Neural cell (in vitro differentiated cells): ENCODE measurements around the gene CNOT6. TPM values are rescaled to one million over a fixed set of nuclear protein-coding genes. Genes with fewer than 3 reads are reported as not detected.

Experiments
- H2AFZ ChIP-seq: fragments of 200-600, 300-800 bp; sonication (generic), shearing (Covaris generic); 2 replicates; pipeline ENCODE4 v1.6.0; 2014; ENCODE audit warnings: low read depth, mild to moderate bottlenecking, antibody characterized with exemption, low read length, moderate library complexity
- H3F3A ChIP-seq: fragments of 200-600 bp; shearing (Covaris generic); 2 replicates; pipeline ENCODE4 v1.6.1; 2016; ENCODE audit warnings: mild to moderate bottlenecking, moderate library complexity, mixed read lengths, antibody characterized with exemption, low read length; ENCODE audit not compliant: insufficient read depth, poor library complexity, severe bottlenecking
- H3K27ac ChIP-seq: fragments of 200-600, 300-800 bp; sonication (generic), shearing (Covaris generic); 2 replicates; pipeline ENCODE4 v1.5.1; 2014; ENCODE audit warnings: mild to moderate bottlenecking, low read length, moderate library complexity
- H3K27me3 ChIP-seq: fragments of 300-800, 200-600 bp; sonication (generic), shearing (Covaris generic); 2 replicates; pipeline ENCODE4 v1.6.0; 2014; ENCODE audit warnings: mild to moderate bottlenecking, low read depth, low read length, moderate library complexity; ENCODE audit not compliant: insufficient read depth
- H3K36me3 ChIP-seq: fragments of 300-800, 200-600 bp; sonication (generic), shearing (Covaris generic); 2 replicates; pipeline ENCODE4 v1.5.1; 2014; ENCODE audit warnings: mild to moderate bottlenecking, antibody characterized with exemption, low read length, moderate library complexity; ENCODE audit not compliant: insufficient read depth
- H3K4me2 ChIP-seq: fragments of 300-800, 200-600 bp; sonication (generic), shearing (Covaris generic); 2 replicates; pipeline ENCODE4 v1.6.0; 2014; ENCODE audit warnings: mild to moderate bottlenecking, low read length
- H3K4me3 ChIP-seq: fragments of 300-800, 200-600 bp; sonication (generic), shearing (Covaris generic); 2 replicates; pipeline ENCODE4 v1.5.1; 2014; ENCODE audit warnings: mild to moderate bottlenecking, low read length, moderate library complexity
- H3K79me2 ChIP-seq: fragments of 200-600 bp; shearing (Covaris generic); replicated peaks from 2 replicates; pipeline ENCODE4 v1.6.0; 2014; ENCODE audit warnings: mild to moderate bottlenecking, low read length, moderate library complexity; ENCODE audit not compliant: insufficient read depth
- H3K9ac ChIP-seq: fragments of 300-800, 200-600 bp; sonication (generic), shearing (Covaris generic); 2 replicates; pipeline ENCODE4 v1.6.1; 2016; ENCODE audit warnings: mild to moderate bottlenecking, low read length, mixed read lengths
- H3K9me2 ChIP-seq: fragments of 200-600 bp; shearing (Covaris generic); 2 replicates; pipeline ENCODE4 v1.6.1; 2016; ENCODE audit warnings: mild to moderate bottlenecking, low read length, mixed read lengths; ENCODE audit not compliant: insufficient read depth
- H3K9me3 ChIP-seq: fragments of 200-600, 300-800 bp; sonication (generic), shearing (Covaris generic); 2 replicates; pipeline ENCODE4 v1.6.1; 2016; ENCODE audit warnings: mild to moderate bottlenecking, mixed run types, low read length, moderate library complexity, mixed read lengths
- H4K20me1 ChIP-seq: fragments of 200-600 bp; shearing (Covaris generic); 2 replicates; pipeline ENCODE4 v1.6.1; 2016; ENCODE audit warnings: mild to moderate bottlenecking, mixed run types; ENCODE audit not compliant: insufficient read depth
- EP300 ChIP-seq: fragments of 450-650 bp; conservative IDR thresholded peaks from 2 replicates; pipeline ENCODE4 v1.6.1; 2014; ENCODE audit warnings: antibody characterized with exemption, mild to moderate bottlenecking, moderate library complexity; ENCODE audit not compliant: poor library complexity, severe bottlenecking
- EZH2 ChIP-seq: fragments of 200-600, 300-800 bp; shearing (Covaris generic), sonication (generic); IDR thresholded peaks from 2 replicates; pipeline ENCODE4 v1.6.1; 2014; ENCODE audit warnings: antibody characterized with exemption, low read length, borderline replicate concordance, mild to moderate bottlenecking; ENCODE audit not compliant: insufficient read depth, poor library complexity, severe bottlenecking
- MXI1 ChIP-seq: fragments of 450-650 bp; conservative IDR thresholded peaks from 2 replicates; pipeline ENCODE4 v1.6.1; 2014; ENCODE audit warnings: antibody characterized with exemption, mild to moderate bottlenecking; ENCODE audit not compliant: poor library complexity, severe bottlenecking
- POLR2AphosphoS5 ChIP-seq: IDR thresholded peaks from 2 replicates; pipeline ENCODE4 v1.6.1; 2012
- RAD21 ChIP-seq: fragments of 450-650 bp; conservative IDR thresholded peaks from 2 replicates; pipeline ENCODE4 v1.6.1; 2014; ENCODE audit warnings: antibody characterized with exemption, mild to moderate bottlenecking, moderate library complexity
- REST ChIP-seq: IDR thresholded peaks from 2 replicates; pipeline ENCODE4 v1.6.1; 2012; ENCODE audit warnings: borderline replicate concordance
- SMC3 ChIP-seq: fragments of 450-650 bp; conservative IDR thresholded peaks from 2 replicates; pipeline ENCODE4 v1.6.1; 2014; ENCODE audit warnings: antibody characterized with exemption, mild to moderate bottlenecking, moderate library complexity; ENCODE audit not compliant: poor library complexity
- TAF1 ChIP-seq: IDR thresholded peaks from 2 replicates; pipeline ENCODE4 v1.6.1; 2012; ENCODE audit warnings: low read depth
- polyA plus RNA-seq: library from polyadenylated mRNA; depleted of rRNA; stranded (reverse); fragments of >200 nt; gene quantifications from 2 replicates; pipeline ENCODE4 v1.2.3, GENCODE V29; 2014
- TF ChIP-seq, protein P1 (sequence below): fragments of 450-650 bp; IDR thresholded peaks from 2 replicates; pipeline ENCODE4 v1.5.1; 2014; ENCODE audit warnings: antibody characterized with exemption, mild to moderate bottlenecking, moderate library complexity; ENCODE audit not compliant: poor library complexity, severe bottlenecking

CNOT6 gene
- polyA plus RNA-seq, 1 donor from 2014 or later, result 43.0 TPM

DNA sequence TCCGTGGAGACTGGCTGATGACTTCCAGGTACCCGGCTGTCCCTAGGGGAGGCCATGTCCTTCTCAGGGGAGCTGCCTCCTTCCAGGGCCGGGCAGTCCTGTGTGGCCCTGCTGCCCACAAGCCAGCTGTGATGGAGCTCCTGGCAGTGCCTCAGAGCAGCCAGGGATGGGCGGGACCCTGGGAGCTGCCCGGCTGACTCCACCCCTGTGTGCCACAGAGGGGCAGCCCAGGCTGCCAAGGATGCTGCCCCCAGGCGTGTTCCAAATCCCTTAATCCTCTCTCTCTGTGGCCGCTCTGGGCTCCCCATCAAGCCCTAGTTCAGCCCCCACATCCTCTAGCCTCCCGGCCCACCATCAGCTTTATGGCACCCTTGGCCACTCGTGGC lies 104.1 kb downstream of the CNOT6 start:
- Histone ChIP-seq H3K4me2 (no peak overlapping the region), H3K9ac (no peak overlapping the region), H2AFZ (no peak overlapping the region), H4K20me1 (no peaks in the 10 kb centered on the region), H3K36me3 (no peaks in the 10 kb centered on the region), H3F3A (no peaks in the 10 kb centered on the region), H3K4me3 (no peak overlapping the region), H3K9me2 (no peaks in the 10 kb centered on the region), H3K9me3 (no peaks in the 10 kb centered on the region), H3K79me2 (no peaks in the 10 kb centered on the region), H3K27ac (no peak overlapping the region), H3K27me3 (no peaks in the 10 kb centered on the region)
- TF ChIP-seq MXI1 (no peak), POLR2AphosphoS5 (no peak), EP300 (no peak)

DNA sequence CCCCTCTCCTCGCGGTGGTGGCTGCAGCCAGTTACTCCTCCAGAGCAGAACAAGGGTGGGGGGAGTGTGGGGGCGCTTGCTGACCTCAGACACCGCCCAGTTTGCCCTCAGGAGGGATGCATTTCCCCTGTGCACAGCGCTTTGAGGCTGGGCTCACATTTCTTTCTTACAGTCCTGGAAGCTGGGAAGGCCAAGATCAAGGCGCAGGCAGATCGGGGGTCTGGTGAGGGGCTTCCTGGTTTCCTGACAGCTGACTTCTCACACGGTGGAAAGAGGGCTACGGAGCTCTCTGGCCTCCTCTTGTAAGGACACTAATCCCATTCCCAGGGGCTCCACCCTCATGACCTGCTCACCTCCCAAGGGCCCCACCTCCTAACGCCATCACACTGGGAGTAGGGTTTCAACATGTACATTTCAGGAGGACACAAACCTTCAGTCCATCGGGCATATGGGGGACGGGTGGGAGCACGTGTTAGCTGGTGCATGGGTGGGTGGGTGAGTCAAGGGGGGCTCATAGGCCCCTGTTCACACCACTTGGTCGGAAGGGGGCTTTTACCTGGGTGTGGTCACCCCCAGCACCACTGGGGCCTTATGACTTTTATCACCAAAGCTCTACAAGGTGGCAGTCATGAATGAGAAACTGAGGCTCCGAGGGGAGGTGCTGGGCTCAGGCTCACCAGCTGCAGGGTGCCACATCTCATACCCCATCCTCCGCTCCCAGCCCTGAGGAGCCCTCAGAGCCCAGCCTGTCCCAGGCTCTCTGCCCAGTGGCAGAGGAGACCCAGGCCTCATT lies 104.8 kb downstream of the CNOT6 start:
- TF ChIP-seq TAF1 (no peak), REST (no peak), SMC3 (no peak), POLR2AphosphoS5 (no peak), MXI1 (no peak), RAD21 (no peak), EZH2 (no peak), EP300 (no peak)
- TF ChIP-seq, protein P1, sequence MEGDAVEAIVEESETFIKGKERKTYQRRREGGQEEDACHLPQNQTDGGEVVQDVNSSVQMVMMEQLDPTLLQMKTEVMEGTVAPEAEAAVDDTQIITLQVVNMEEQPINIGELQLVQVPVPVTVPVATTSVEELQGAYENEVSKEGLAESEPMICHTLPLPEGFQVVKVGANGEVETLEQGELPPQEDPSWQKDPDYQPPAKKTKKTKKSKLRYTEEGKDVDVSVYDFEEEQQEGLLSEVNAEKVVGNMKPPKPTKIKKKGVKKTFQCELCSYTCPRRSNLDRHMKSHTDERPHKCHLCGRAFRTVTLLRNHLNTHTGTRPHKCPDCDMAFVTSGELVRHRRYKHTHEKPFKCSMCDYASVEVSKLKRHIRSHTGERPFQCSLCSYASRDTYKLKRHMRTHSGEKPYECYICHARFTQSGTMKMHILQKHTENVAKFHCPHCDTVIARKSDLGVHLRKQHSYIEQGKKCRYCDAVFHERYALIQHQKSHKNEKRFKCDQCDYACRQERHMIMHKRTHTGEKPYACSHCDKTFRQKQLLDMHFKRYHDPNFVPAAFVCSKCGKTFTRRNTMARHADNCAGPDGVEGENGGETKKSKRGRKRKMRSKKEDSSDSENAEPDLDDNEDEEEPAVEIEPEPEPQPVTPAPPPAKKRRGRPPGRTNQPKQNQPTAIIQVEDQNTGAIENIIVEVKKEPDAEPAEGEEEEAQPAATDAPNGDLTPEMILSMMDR, result no peak
- Histone ChIP-seq H3F3A (no peaks in the 10 kb centered on the region), H3K27ac (no peak overlapping the region), H3K4me2 (no peak overlapping the region), H3K4me3 (no peak overlapping the region), H3K36me3 (no peaks in the 10 kb centered on the region), H4K20me1 (no peaks in the 10 kb centered on the region), H3K27me3 (no peaks in the 10 kb centered on the region), H3K9me3 (no peaks in the 10 kb centered on the region), H2AFZ (no peak overlapping the region), H3K9ac (no peak overlapping the region), H3K79me2 (no peaks in the 10 kb centered on the region), H3K9me2 (no peaks in the 10 kb centered on the region)
